Mucosa of rectum (tissue), 2 donors: ENCODE measurements around the gene ANKRD44.
A peak's percentile ranks its signal among the peaks of the same experiment; 100 is the strongest.

Experiments
- H3K27ac ChIP-seq, 2 donors: one replicate each; pipeline ENCODE4 v1.7.0; 2013; ENCODE audit warnings: inconsistent platforms in 2 of 2, low read depth in 2 of 2, low read length in 2 of 2
- H3K27me3 ChIP-seq, 2 donors: one replicate each; pipeline ENCODE4 v1.7.0; 2013; ENCODE audit warnings: low read length in 2 of 2; ENCODE audit not compliant: control insufficient read depth in 2 of 2, insufficient read depth in 2 of 2
- H3K36me3 ChIP-seq, 2 donors: one replicate each; pipeline ENCODE4 v1.7.0; 2013; ENCODE audit warnings: low read length in 2 of 2; ENCODE audit not compliant: control insufficient read depth in 2 of 2, insufficient read depth in 2 of 2
- H3K4me1 ChIP-seq, 2 donors: one replicate each; pipeline ENCODE4 v1.7.0; 2013; ENCODE audit warnings: low read length in 2 of 2, mild to moderate bottlenecking in 1 of 2; ENCODE audit not compliant: control insufficient read depth in 2 of 2, insufficient read depth in 2 of 2
- H3K4me3 ChIP-seq, 2 donors: one replicate each; pipeline ENCODE4 v1.7.0; 2013; ENCODE audit warnings: low read length in 2 of 2
- H3K9ac ChIP-seq, 2 donors: one replicate each; pipeline ENCODE4 v1.7.0; 2013; ENCODE audit warnings: low read length in 2 of 2, low read depth in 1 of 2, mild to moderate bottlenecking in 1 of 2
- H3K9me3 ChIP-seq, 2 donors: one replicate each; pipeline ENCODE4 v1.7.0; 2013; ENCODE audit warnings: low read length in 2 of 2; ENCODE audit not compliant: control insufficient read depth in 2 of 2
- donor health status: healthy.
- donor health status: Normal muscosa, but diverticular disease.

Gene ANKRD44

GRCh38 chr2:197212344-197213262 lies 98.0 kb downstream of the ANKRD44 start:
- Histone ChIP-seq H3K27me3 (no peaks in the 10 kb centered on the region), H3K4me3 (no peak overlapping the region), H3K9ac (peak overlapping the region in 1 of 2 donors; percentile 34), H3K36me3 (no peaks in the 10 kb centered on the region), H3K27ac (peak overlapping the region in 1 of 2 donors; percentile 78), H3K9me3 (no peaks in the 10 kb centered on the region), H3K4me1 (peaks cover 19 to 37% of the 10 kb centered on the region in 2 donors)

- no peaks in the 10 kb centered on the region for H3K27me3 ChIP-seq
- H3K27ac ChIP-seq, result peak overlapping the region in 1 of 2 donors; percentile 78
- no peaks in the 10 kb centered on the region for H3K9me3 ChIP-seq
- no peak overlapping the region for H3K4me3 ChIP-seq
- H3K36me3 ChIP-seq, result no peaks in the 10 kb centered on the region
- H3K4me1 ChIP-seq, result peaks cover 19 to 32% of the 10 kb centered on the region in 2 donors
- peak overlapping the region in 1 of 2 donors; percentile 34 for H3K9ac ChIP-seq
These were observed 98.7 kb downstream of the ANKRD44 start for GRCh38 chr2:197211881-197212342.

DNA sequence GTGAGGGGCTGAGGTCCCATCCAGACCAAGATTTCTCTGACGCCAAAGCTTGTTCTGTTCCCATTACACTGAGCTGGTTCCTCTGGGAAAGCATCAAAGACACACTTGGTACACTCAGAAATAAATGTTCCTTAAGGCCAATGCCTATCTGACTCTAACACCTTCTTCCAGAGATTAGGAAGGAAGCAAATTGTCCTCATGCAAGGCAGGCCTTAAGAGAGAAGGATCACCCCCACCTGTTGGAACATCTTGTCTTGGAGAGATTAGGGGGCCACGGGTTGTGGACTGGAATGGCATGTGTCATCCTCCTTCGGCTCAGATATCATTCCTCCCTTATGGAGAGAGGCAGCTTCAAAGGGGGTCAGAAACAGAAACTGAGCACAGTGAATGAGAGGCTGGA lies 100.2 kb downstream of the ANKRD44 start:
- Histone ChIP-seq H3K9me3 (no peaks in the 10 kb centered on the region), H3K36me3 (no peaks in the 10 kb centered on the region), H3K27ac (peak overlapping the region; percentile 70 to 78), H3K9ac (no peak overlapping the region), H3K27me3 (no peaks in the 10 kb centered on the region), H3K4me1 (peaks cover 19 to 22% of the 10 kb centered on the region in 2 donors), H3K4me3 (peak overlapping the region in 1 of 2 donors; percentile 15)

GRCh38 chr2:197209742-197210408 lies 100.7 kb downstream of the ANKRD44 start:
- Histone ChIP-seq H3K27ac (peak overlapping the region; percentile 70 to 78), H3K9ac (peak overlapping the region in 1 of 2 donors; percentile 20), H3K4me3 (peak overlapping the region in 1 of 2 donors; percentile 15), H3K36me3 (no peaks in the 10 kb centered on the region), H3K4me1 (peaks cover 19 to 22% of the 10 kb centered on the region in 2 donors), H3K27me3 (no peaks in the 10 kb centered on the region), H3K9me3 (no peaks in the 10 kb centered on the region)

DNA sequence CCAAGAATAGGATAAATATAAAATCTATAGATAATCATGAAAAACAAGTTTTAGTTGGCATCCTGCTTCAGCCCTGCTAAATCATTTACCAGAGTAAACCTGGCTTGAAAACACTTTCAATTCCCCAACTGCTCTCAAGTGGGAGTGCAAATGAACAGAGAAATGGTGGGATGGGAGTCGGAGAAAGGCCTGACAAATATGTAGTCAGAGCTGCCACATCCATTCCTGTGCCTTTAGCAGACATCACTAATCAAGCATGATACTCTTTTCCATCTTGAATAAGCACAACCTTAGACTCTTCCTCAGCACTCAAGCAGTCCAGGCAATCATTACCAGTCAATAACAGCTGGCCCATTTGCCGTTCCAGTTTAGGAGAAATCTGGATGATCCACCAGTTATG lies 101.3 kb downstream of the ANKRD44 start:
- no peaks in the 10 kb centered on the region for H3K27me3 ChIP-seq
- peaks cover 19 to 22% of the 10 kb centered on the region in 2 donors for H3K4me1 ChIP-seq

DNA sequence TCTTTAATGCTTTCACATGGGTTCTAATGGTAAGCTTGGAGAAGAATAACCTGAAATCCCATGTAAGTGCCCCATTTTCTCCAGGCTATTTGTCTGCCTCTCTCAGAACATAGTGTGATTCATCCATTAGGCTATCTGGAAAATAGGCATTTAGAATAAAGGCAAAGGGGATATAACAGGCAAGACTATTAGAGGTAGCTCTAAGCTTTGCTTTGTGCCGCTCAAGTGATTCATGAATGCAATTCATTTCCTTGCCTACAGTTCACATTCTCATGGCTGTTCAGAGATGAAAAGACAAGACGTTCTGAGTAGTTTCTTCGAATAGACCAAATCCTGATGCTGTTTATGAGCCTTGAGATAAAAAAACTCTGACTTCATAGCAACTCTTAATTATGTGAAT lies 101.7 kb downstream of the ANKRD44 start:
- no peaks in the 10 kb centered on the region for H3K36me3 ChIP-seq
- peaks cover 19 to 22% of the 10 kb centered on the region in 2 donors for H3K4me1 ChIP-seq
- no peaks in the 10 kb centered on the region for H3K9me3 ChIP-seq
- H3K4me3 ChIP-seq, result no peak overlapping the region
- H3K9ac ChIP-seq, result no peak overlapping the region
- H3K27ac ChIP-seq, result peak overlapping the region in 1 of 2 donors; percentile 16
- H3K27me3 ChIP-seq, result no peaks in the 10 kb centered on the region

More for the DNA sequence above, 101.3 kb downstream of the ANKRD44 start:
- no peak overlapping the region for H3K4me3 ChIP-seq
- no peaks in the 10 kb centered on the region for H3K9me3 ChIP-seq
- H3K9ac ChIP-seq, result no peak overlapping the region
- peak overlapping the region; percentile 70 to 78 for H3K27ac ChIP-seq
- H3K36me3 ChIP-seq, result no peaks in the 10 kb centered on the region

DNA sequence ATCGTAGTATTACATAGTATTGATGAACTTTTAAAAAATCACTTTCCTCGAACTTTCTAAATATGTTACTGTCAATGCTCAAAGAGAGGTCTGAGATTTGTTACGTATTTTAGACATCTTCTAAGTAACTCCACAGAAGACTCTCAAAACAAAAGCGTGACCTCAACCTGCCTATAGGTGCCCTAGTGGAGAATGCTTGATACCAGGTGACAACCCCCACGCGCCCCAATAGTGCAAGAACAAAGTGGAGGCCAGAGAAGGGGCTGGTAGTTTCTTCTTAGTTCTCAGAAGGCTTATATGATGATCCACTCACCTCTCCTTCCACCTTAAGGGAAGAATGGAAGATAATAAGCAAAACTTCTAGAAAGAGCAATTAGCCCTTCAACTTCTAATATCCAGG lies 102.6 kb downstream of the ANKRD44 start:
- Histone ChIP-seq H3K9me3 (no peaks in the 10 kb centered on the region), H3K36me3 (no peaks in the 10 kb centered on the region), H3K27me3 (no peaks in the 10 kb centered on the region), H3K9ac (no peak overlapping the region), H3K4me3 (no peak overlapping the region), H3K4me1 (peaks cover 19 to 22% of the 10 kb centered on the region in 2 donors), H3K27ac (peak overlapping the region; percentile 32 to 43)

DNA sequence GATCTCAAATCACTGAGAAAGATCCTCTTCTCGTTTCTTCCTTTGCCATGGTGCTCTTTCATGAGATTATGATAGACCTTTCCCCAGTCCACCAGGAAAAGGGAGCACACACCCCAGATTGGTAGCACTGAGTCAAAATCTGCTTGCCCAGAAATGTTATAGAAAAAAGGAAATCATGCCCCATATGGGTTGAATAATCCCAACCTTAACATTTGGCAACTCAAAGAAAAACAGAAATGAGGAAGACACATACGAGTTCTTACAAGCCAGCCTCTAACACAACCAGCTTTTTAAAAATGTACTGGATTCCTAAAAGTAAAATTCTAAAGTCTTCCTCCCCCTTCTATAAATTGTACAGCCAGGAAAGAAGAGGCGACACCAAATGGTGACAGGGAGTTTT lies 103.0 kb downstream of the ANKRD44 start:
- Histone ChIP-seq H3K4me1 (peaks cover 19 to 22% of the 10 kb centered on the region in 2 donors), H3K27ac (peak overlapping the region; percentile 32 to 43), H3K4me3 (no peak overlapping the region), H3K27me3 (no peaks in the 10 kb centered on the region), H3K9me3 (no peaks in the 10 kb centered on the region), H3K36me3 (no peaks in the 10 kb centered on the region), H3K9ac (no peak overlapping the region)

GRCh38 chr2:197207106-197207505 lies 103.5 kb downstream of the ANKRD44 start:
- Histone ChIP-seq H3K4me1 (peaks cover 19 to 20% of the 10 kb centered on the region in 2 donors), H3K36me3 (no peaks in the 10 kb centered on the region), H3K27ac (peak overlapping the region; percentile 32 to 43), H3K9ac (no peak overlapping the region), H3K27me3 (no peaks in the 10 kb centered on the region), H3K9me3 (no peaks in the 10 kb centered on the region), H3K4me3 (no peak overlapping the region)
